GM12872 (cell line): ENCODE measurements around the gene FRMD3.

ENCODE experiments used
- CTCF ChIP-seq: IDR thresholded peaks from 3 replicates; pipeline ENCODE4 v1.5.1; 2011; ENCODE audit warnings: low read depth, mild to moderate bottlenecking, low read length, moderate library complexity; ENCODE audit not compliant: insufficient read depth

The FRMD3 gene

GRCh38 chr9:83484990-83485389 is 53.2 kb downstream of the FRMD3 start:
- TF ChIP-seq CTCF: no peak

- TF ChIP-seq CTCF: no peak
Measured at GRCh38 chr9:83483223-83483622, 55.0 kb downstream of the FRMD3 start.

- TF ChIP-seq CTCF: no peak
Measured at GRCh38 chr9:83479765-83480164, 58.4 kb downstream of the FRMD3 start.

- no peak for TF ChIP-seq CTCF
Measured at GRCh38 chr9:83477571-83477970, 60.6 kb downstream of the FRMD3 start.

- TF ChIP-seq CTCF: no peak
Measured at GRCh38 chr9:83477120-83477519, 61.1 kb downstream of the FRMD3 start.

GRCh38 chr9:83476513-83476912 is 61.7 kb downstream of the FRMD3 start:
- TF ChIP-seq CTCF: no peak

- no peak for TF ChIP-seq CTCF
Measured at GRCh38 chr9:83475741-83476140, 62.5 kb downstream of the FRMD3 start.

GRCh38 chr9:83474631-83475030 is 63.6 kb downstream of the FRMD3 start:
- no peak for TF ChIP-seq CTCF
